ENCODE results near the gene LAMTOR1.
A peak's percentile ranks its signal among the peaks of the same experiment; 100 is the strongest.

Gene LAMTOR1

DNA sequence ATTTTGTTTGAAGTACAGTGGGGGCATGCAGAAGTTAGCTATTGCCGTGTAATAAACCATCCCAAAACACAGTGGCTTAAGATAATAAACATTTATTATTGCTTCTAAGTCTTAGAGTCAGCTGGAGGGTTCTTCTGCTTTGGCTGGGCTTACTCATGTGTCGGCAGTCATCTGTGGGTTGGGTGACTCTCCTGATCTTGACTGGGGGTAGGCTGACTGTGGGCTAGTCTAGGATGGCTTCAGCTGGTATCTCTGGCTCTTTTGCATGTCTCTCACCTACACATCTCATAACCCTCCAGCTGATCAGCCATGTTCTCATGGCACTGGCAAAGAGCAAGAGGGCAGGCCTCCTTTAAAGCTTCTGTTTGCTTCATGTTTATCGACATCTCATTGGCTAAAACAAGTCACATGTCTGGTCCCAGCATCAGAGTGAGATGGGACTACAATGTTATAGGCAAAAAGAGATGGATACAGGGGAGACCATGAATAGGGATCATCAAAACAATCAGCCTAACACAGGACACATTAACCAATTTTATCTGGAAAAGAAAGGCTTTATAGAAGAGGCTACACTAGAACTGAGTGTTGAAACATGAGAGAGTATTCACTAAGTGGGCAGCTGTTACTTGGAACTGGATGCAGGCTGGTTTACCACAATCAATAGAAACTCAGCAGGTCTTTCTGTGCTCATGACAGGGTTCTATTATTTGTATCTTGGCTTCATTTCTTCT is 17.3 kb downstream of the LAMTOR1 start:
- TF ChIP-seq CTCF (conservative IDR thresholded peaks at IDR 0.05) (no peak), ZFX (IDR thresholded peaks at IDR 0.05) (no peak)
- H3K27ac ChIP-seq = no peak overlapping the region

- no peak overlapping the region for H3K27ac ChIP-seq
- TF ChIP-seq CTCF (conservative IDR thresholded peaks at IDR 0.05) (no peak), ZFX (IDR thresholded peaks at IDR 0.05) (no peak)
Observed at GRCh38 chr11:72084965-72085364, 18.1 kb downstream of the LAMTOR1 start.

DNA sequence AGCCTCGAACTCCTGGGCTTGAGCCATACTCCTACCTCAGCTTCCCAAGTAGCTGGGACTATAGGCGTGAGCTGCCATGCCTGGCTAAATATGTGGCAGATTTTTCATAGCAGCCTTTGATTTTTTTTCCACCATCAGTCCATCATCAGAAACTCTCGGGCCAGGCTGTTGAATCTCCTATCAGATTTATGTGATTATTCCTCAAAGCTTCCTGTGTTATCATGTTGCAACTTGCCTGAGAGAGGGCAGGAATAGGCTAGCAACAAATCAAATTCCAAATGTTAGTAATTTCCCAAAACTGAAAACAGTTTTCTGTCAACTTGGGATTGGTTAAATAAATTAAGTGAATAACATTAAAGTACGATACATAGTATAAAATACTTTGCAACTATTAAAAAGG is 19.0 kb downstream of the LAMTOR1 start:
- TF ChIP-seq ZFX (IDR thresholded peaks at IDR 0.05) = no peak
- TF ChIP-seq CTCF (conservative IDR thresholded peaks at IDR 0.05) = no peak
- peak overlapping the region; percentile 8; the same call in 1 of the 2 replicates for H3K27ac ChIP-seq

DNA sequence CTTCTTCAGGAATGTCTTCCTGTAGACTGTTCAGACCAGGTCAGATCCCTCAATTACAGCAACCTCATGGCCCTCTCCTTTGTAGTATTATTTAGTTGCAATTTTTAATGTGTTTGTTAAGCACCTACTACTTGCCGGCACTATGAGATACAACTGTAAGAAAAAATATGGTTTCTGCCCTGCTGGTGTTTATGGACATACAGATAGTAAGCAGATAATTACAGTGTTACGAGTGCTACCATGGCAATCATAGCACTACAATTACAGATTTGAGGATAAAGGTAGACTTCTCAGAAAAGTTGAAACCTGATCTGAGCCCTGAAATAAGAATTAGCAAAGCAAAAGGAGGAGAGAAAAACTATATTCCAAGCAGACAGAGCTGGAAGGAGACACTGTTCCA is 19.7 kb downstream of the LAMTOR1 start:
- TF ChIP-seq ZFX (IDR thresholded peaks at IDR 0.05) (no peak), CTCF (conservative IDR thresholded peaks at IDR 0.05) (no peak)
- H3K27ac ChIP-seq = peak overlapping the region; percentile 81

DNA sequence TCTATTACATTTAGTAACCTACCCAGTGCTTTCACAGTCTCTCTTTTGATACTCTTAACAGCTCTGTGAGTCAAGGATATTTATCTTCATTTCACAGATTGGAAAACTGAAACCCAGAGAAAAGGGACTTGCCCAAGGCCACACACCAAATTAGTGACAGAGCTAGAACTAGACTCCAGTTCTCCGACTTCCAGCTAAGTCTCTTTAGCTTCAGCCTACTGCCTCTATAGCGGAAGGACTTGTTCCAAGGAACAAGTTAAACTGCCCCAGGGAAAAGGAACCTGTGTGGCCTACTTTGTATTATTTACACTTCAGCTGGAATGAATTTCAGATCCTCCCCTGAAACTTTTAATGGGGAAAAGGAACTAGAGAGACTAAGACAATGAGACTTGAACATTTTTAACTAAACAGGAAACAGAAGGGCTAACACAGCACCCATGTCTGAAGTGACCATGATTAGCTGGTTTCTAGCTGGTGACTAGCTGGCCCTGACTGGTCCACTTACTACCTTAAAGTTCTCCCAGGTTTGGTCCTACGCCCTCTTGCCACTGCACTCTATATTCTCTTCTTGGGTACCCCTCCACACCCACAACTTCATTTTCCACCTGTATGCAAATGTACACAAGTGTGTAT is 21.2 kb downstream of the LAMTOR1 start:
- H3K27ac ChIP-seq = peak overlapping the region; percentile 81
- no peak for TF ChIP-seq ZFX (IDR thresholded peaks at IDR 0.05)
- no peak for TF ChIP-seq CTCF (conservative IDR thresholded peaks at IDR 0.05)

- TF ChIP-seq CTCF (conservative IDR thresholded peaks at IDR 0.05) (no peak), ZFX (IDR thresholded peaks at IDR 0.05) (no peak)
- H3K27ac ChIP-seq = peak overlapping the region; percentile 81
Observed at GRCh38 chr11:72081184-72081644, 21.9 kb downstream of the LAMTOR1 start.
